ENCODE measurements around the gene PSAPL1.

- TF ChIP-seq CTCF (IDR thresholded peaks at IDR 0.05) (no peak), POLR2A (IDR thresholded peaks at IDR 0.05; ENCODE audit: low read depth) (no peak), POLR2AphosphoS5 (IDR thresholded peaks at IDR 0.05) (no peak)
These were observed 45.5 kb downstream of the PSAPL1 start for GRCh38 chr4:7389101-7389701.
